Measurements from ENCODE around the gene MAPKAP1.

The MAPKAP1 gene

DNA sequence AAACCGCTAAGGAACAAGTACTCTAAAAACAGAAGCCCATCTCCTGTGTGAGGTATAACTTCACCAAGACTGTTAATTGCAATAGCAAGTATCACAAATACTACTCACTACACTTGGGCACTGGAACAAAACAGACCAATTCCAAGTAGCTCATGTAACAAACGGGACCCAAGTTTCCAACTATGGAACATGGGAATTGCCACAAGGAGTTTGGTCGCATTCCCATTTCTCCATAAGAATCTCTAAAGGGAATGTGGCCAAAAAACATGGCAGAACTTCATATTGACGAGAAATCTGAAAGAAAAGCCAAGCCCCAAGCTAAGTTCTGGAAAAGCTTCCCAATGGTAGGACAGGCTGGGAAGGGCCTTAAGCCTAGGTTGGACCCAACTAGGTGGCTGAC is 162.5 kb downstream of the MAPKAP1 start:
- peak overlapping the region; percentile 71 for H3K27ac ChIP-seq (ENCODE audit: low read depth, low read length)
- peaks cover 43% of the 10 kb centered on the region for H3K4me1 ChIP-seq (ENCODE audit: control insufficient read depth, insufficient read depth, low read length)

DNA sequence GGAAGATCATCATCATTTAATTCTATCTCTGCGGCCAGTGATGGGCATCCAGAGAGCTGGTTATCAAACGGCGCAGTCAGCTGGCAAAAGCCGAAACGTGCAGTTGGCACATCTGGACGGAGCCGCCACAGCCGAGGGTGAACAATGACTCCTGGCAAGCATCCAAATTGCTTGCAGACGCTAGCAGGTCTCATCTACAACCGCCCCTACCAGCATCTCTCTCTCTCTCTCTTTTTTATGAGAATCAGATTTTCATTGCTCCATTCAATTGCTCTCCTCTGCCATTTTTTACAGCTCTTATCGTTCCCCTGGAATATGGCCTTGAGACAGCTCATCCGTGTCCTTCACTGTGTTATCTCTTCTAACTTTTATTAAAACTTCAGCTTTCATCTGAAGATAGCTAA is 165.2 kb downstream of the MAPKAP1 start:
- Histone ChIP-seq H3K4me3 (ENCODE audit: low read length) (no peak overlapping the region), H3K4me1 (ENCODE audit: control insufficient read depth, insufficient read depth, low read length) (peaks cover 30% of the 10 kb centered on the region)

More for the DNA sequence above, 162.5 kb downstream of the MAPKAP1 start:
- Histone ChIP-seq H3K27me3 (ENCODE audit: control insufficient read depth, insufficient read depth, low read length) (no peaks in the 10 kb centered on the region), H3K36me3 (ENCODE audit: control insufficient read depth, insufficient read depth, low read length) (no peaks in the 10 kb centered on the region), H3K9ac (ENCODE audit: low read length) (no peak overlapping the region), H3K4me3 (ENCODE audit: low read length) (no peak overlapping the region)

DNA sequence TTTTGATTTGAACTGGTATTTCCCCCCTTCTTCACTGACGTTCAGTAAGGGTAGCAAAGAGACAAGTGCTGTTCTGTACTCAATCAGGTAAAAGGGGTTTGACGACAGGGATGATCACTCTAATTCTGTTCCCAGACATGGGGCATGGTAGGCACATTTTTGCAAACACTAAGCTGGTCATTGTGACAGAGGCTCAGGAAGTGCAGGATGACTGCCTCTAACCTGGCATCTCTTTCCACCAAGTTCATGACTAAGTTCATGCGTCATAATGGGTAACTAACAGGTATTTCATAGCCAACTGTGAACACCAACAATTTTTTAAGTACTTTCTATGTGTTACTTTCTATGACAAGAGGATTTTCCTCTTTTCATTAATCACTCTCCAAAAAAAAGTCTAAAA is 166.5 kb downstream of the MAPKAP1 start:
- Histone ChIP-seq H3K27me3 (ENCODE audit: control insufficient read depth, insufficient read depth, low read length) (no peaks in the 10 kb centered on the region), H3K4me1 (ENCODE audit: control insufficient read depth, insufficient read depth, low read length) (peaks cover 18% of the 10 kb centered on the region), H3K36me3 (ENCODE audit: control insufficient read depth, insufficient read depth, low read length) (no peaks in the 10 kb centered on the region)

More for the DNA sequence above, 165.2 kb downstream of the MAPKAP1 start:
- Histone ChIP-seq H3K27ac (ENCODE audit: low read depth, low read length) (no peak overlapping the region), H3K9ac (ENCODE audit: low read length) (no peak overlapping the region), H3K27me3 (ENCODE audit: control insufficient read depth, insufficient read depth, low read length) (no peaks in the 10 kb centered on the region), H3K36me3 (ENCODE audit: control insufficient read depth, insufficient read depth, low read length) (no peaks in the 10 kb centered on the region)

DNA sequence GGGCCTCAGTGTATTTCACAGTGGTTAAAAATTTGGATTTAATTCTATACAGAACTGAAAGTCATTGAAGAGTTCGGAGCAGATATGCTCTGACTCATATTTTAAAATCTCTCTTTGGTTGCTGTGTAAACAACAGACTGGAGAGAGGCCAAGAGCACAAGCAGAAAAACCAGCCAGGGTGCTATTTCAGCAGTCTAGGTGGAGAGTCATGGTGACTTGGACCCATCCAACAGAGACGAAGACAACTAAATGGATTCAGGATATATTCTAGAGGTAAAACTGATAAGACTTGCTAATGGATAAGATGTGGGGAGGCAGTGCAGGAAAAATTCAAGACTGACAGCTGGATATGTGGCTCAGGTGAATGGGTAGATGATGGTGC is 168.9 kb downstream of the MAPKAP1 start:
- no peaks in the 10 kb centered on the region for H3K27me3 ChIP-seq (ENCODE audit: control insufficient read depth, insufficient read depth, low read length)
- H3K4me3 ChIP-seq (ENCODE audit: low read length), result no peak overlapping the region
- H3K4me1 ChIP-seq (ENCODE audit: control insufficient read depth, insufficient read depth, low read length), result peaks cover 8% of the 10 kb centered on the region
- H3K27ac ChIP-seq (ENCODE audit: low read depth, low read length), result no peak overlapping the region
- H3K36me3 ChIP-seq (ENCODE audit: control insufficient read depth, insufficient read depth, low read length), result no peaks in the 10 kb centered on the region
- no peak overlapping the region for H3K9ac ChIP-seq (ENCODE audit: low read length)

More for the DNA sequence above, 166.5 kb downstream of the MAPKAP1 start:
- Histone ChIP-seq H3K27ac (ENCODE audit: low read depth, low read length) (no peak overlapping the region), H3K4me3 (ENCODE audit: low read length) (no peak overlapping the region), H3K9ac (ENCODE audit: low read length) (no peak overlapping the region)

DNA sequence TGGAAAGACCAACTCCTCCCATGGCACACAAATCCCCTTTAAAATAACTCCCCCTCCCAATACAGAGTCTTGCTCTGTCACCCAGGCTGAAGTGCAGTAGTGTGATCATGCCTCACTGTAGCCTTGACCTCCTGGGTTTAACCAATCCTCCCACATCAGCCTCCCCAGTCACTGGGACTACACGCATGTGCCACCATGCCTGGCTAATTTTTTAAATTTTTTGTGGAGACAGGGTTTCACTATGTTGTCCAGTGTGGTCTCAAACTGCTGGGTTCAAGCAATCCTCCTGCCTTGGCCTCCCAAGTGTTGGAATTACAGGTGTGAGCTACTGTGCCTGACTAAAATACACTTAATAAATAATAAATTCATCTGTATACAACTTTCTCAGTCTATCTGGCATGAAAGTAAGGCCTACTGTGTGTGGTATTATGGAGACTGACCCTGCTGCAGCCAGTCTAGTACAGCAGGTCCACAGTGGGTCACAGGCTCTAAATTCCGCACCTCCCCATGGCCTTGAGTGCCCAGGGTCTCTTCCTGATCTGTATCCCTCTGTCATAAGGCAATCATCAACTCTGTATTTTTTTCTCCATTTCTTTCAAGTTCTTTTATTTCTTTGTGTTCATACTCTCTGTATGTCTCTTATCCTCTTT is 169.4 kb downstream of the MAPKAP1 start:
- Histone ChIP-seq H3K36me3 (ENCODE audit: control insufficient read depth, insufficient read depth, low read length) (no peaks in the 10 kb centered on the region), H3K27me3 (ENCODE audit: control insufficient read depth, insufficient read depth, low read length) (no peaks in the 10 kb centered on the region), H3K4me3 (ENCODE audit: low read length) (no peak overlapping the region), H3K4me1 (ENCODE audit: control insufficient read depth, insufficient read depth, low read length) (peaks cover 8% of the 10 kb centered on the region), H3K9ac (ENCODE audit: low read length) (no peak overlapping the region), H3K27ac (ENCODE audit: low read depth, low read length) (no peak overlapping the region)

DNA sequence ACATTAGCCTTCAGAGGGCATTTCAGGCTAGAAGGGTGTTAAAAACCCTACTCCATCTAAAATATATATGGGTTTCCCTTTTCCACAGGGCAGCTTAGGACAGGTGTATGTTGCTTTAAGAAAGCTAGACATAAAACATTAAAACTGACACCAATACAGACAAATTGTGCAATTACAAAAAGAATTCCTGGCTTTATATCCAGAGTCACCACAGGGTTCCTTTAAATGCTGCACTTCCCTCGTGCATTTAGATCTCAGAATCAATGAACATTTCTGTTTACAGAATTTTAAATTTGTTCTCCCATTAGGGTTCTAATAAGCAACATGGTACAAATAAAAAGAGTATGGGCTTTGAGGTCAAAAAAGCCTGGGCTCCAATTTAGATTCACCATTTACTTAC is 170.2 kb downstream of the MAPKAP1 start:
- Histone ChIP-seq H3K9ac (ENCODE audit: low read length) (no peak overlapping the region), H3K36me3 (ENCODE audit: control insufficient read depth, insufficient read depth, low read length) (no peaks in the 10 kb centered on the region), H3K27me3 (ENCODE audit: control insufficient read depth, insufficient read depth, low read length) (no peaks in the 10 kb centered on the region), H3K4me3 (ENCODE audit: low read length) (no peak overlapping the region), H3K27ac (ENCODE audit: low read depth, low read length) (no peak overlapping the region), H3K4me1 (ENCODE audit: control insufficient read depth, insufficient read depth, low read length) (peaks cover 6% of the 10 kb centered on the region)

DNA sequence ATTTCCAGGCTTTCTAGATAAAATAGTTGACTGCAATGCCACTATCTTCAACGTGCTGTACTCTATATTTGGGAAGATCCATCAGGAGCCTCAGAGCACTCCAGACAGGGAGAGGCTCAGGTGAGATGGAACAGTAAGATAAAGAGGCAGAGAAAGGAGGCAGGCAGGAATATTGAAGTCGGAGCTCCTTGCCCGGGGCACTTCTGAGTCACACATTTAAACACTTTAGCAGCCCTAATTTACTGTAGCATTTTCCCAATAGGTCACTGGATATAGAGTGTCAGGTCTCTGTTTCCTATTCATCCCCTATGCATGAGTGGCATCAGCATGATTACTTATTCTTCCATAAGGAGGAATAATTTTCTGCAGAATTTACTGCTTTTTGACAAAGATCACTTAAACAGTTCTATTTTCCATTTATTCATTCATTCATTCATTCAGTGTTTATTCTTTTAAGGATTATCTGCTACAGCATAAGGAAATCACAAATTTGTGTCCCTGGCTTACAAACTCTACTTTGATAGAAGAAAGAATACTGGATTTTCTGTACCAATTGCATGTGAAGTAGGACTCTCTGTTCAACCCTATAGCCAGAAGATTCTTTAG is 170.7 kb downstream of the MAPKAP1 start:
- Histone ChIP-seq H3K4me1 (ENCODE audit: control insufficient read depth, insufficient read depth, low read length) (peaks cover 3% of the 10 kb centered on the region), H3K27ac (ENCODE audit: low read depth, low read length) (no peak overlapping the region)

DNA sequence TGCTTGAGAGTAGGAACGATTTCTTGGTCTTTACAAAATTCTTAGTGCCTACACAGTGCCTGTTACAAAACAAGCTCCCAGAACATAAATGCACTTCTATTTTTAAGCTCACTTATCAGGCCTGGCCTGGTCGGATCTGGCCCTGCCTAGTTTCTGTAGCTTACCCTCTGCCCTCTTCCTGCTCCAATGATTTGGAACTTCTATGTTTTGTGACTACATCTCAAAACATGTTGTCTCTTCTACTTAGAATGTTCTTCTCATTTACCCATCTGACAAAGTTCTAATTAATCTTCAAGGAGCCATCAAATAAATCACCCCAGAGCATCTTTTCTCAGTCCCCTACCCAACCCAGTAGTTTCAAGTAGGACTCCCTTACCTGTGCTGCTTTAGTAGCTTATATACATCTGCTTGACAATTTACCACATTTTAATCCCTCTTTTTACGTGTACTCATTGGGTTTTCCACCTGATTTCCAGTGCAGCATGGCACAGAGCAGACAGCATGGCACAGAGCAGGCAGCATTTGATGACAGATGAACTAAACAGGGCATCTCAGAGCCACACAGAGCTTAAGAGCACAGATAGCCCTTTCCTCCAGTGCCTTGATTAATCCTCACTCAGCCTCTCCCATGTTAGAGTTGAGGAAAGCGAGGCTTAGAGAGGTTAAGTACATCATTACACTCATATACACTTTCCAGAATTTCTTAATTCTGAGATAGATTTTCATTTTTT is 171.9 kb downstream of the MAPKAP1 start:
- Histone ChIP-seq H3K4me1 (ENCODE audit: control insufficient read depth, insufficient read depth, low read length) (peaks cover 3% of the 10 kb centered on the region), H3K27ac (ENCODE audit: low read depth, low read length) (no peak overlapping the region)

More for the DNA sequence above, 170.7 kb downstream of the MAPKAP1 start:
- no peaks in the 10 kb centered on the region for H3K27me3 ChIP-seq (ENCODE audit: control insufficient read depth, insufficient read depth, low read length)
- H3K9ac ChIP-seq (ENCODE audit: low read length), result no peak overlapping the region
- H3K4me3 ChIP-seq (ENCODE audit: low read length), result no peak overlapping the region
- H3K36me3 ChIP-seq (ENCODE audit: control insufficient read depth, insufficient read depth, low read length), result no peaks in the 10 kb centered on the region

DNA sequence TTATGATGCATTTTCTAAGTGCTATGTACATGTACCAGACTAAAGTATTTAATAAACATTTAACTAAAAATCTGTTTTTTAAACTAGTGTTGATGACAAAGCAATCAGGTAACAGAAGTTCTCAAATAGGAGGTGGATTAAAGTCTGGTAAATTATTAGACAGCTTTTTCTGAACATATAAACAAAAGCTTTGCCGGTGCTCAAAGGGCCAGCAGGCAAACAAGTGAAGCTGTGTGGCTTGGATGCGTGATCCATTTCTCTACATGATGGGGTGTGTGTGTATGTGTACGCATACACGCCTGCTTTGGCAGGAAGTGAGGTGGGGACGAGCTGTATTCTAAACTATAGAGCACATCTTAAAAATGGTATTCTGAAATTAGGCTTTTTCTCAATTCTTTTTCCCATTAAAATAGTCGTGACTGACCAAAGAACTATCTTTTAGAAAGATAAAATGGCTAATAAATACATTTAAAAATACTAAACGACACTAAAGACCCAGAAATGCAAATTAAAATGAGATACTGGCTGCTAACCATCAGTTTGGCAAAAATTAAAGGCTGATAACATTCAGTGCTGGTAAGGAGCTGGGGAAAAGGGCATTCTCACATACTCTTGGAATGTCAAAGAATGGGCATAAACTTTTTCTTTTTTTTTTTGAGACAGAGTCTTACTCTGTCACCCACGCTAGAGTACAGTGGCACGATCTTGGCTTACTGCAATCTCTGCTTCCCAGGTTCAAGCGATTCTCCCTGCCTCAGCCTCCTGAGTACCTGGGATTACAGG is 174.0 kb downstream of the MAPKAP1 start:
- no peaks in the 10 kb centered on the region for H3K36me3 ChIP-seq (ENCODE audit: control insufficient read depth, insufficient read depth, low read length)
- peaks cover 13% of the 10 kb centered on the region for H3K4me1 ChIP-seq (ENCODE audit: control insufficient read depth, insufficient read depth, low read length)
- H3K4me3 ChIP-seq (ENCODE audit: low read length), result no peak overlapping the region
- no peaks in the 10 kb centered on the region for H3K27me3 ChIP-seq (ENCODE audit: control insufficient read depth, insufficient read depth, low read length)
- no peak overlapping the region for H3K27ac ChIP-seq (ENCODE audit: low read depth, low read length)
- no peak overlapping the region for H3K9ac ChIP-seq (ENCODE audit: low read length)

More for the DNA sequence above, 171.9 kb downstream of the MAPKAP1 start:
- Histone ChIP-seq H3K36me3 (ENCODE audit: control insufficient read depth, insufficient read depth, low read length) (no peaks in the 10 kb centered on the region), H3K4me3 (ENCODE audit: low read length) (no peak overlapping the region), H3K9ac (ENCODE audit: low read length) (no peak overlapping the region), H3K27me3 (ENCODE audit: control insufficient read depth, insufficient read depth, low read length) (no peaks in the 10 kb centered on the region)

DNA sequence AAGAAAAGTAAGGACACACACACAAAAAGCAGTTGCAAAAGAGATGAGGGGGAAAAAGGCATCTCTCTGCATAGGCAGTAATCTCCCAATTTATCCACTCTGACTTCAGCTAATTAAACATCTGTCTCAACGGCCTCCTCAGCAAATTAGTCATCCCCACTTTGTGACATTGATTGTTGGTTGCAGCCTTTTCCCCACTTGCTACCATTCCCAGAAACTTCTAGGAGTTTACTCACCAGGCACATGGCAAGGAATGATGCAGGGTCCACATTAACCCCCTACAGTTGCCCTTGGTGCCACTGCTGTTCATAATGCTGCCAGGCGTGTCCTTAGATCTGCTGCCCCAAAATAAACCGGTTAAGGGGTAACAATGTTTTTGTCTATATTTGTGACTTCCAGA is 174.6 kb downstream of the MAPKAP1 start:
- Histone ChIP-seq H3K9ac (ENCODE audit: low read length) (no peak overlapping the region), H3K27me3 (ENCODE audit: control insufficient read depth, insufficient read depth, low read length) (no peaks in the 10 kb centered on the region), H3K4me3 (ENCODE audit: low read length) (no peak overlapping the region), H3K27ac (ENCODE audit: low read depth, low read length) (no peak overlapping the region), H3K4me1 (ENCODE audit: control insufficient read depth, insufficient read depth, low read length) (peaks cover 12% of the 10 kb centered on the region), H3K36me3 (ENCODE audit: control insufficient read depth, insufficient read depth, low read length) (no peaks in the 10 kb centered on the region)

DNA sequence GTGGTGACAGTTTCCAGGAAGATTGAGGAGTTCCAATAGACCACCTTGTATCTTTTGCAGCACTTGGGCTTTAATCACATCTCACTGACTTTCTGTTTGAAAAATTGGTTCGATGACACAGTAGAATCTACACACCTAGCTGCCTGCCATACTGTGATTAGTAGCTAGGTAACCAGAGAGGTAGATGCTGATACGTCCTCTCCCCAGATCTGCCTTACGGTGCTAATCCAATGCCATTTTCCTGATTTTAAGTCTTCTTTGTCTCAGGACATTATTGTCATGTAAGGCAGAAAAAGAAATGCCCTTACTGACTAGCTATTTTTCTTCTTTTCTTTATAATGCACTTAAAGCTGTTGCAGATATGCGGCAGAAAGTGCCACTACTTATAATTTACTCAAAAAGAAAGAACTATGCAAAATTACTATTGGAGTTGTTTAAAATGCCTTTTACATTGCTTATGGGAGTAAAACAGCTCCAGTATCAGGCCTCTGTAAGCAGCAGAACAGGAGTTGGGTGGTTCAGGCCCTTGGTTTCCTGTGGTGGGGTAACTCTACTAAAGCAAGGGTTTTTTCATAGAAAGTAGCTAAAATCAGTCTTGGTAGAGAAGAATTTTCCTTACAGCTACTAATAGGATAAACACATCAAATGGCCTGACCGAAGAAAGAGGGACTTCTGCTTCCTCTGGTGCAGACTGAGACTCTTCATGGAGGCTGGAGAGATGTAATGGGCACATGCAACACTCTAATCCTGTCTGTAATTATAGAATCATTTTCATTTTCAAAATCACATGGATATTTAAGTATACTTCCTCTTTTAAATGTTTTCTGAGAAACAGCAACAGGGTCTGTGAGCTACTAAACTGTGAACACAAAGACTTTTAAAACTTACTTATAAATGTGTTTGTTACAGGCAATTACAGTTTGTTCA is 177.2 kb downstream of the MAPKAP1 start:
- no peak overlapping the region for H3K9ac ChIP-seq (ENCODE audit: low read length)
- no peaks in the 10 kb centered on the region for H3K27me3 ChIP-seq (ENCODE audit: control insufficient read depth, insufficient read depth, low read length)
- no peak overlapping the region for H3K27ac ChIP-seq (ENCODE audit: low read depth, low read length)
- H3K36me3 ChIP-seq (ENCODE audit: control insufficient read depth, insufficient read depth, low read length), result no peaks in the 10 kb centered on the region
- H3K4me3 ChIP-seq (ENCODE audit: low read length), result no peak overlapping the region
- H3K4me1 ChIP-seq (ENCODE audit: control insufficient read depth, insufficient read depth, low read length), result peaks cover 12% of the 10 kb centered on the region
